Tibial nerve (tissue), 4 donors: ENCODE data around the gene RELB.

Source experiments
- EP300 ChIP-seq, 2 donors: sonication (generic); formaldehyde crosslinking; IDR thresholded peaks; one replicate each; pipeline ENCODE4 v1.6.1; 2017; ENCODE audit warnings: antibody characterized with exemption in 2 of 2, mild to moderate bottlenecking in 1 of 2
- POLR2A ChIP-seq, 2 donors: fragments of 450-650 bp; IDR thresholded peaks; one replicate each; pipeline ENCODE4 v1.6.1; 2017; ENCODE audit warnings: antibody characterized with exemption in 2 of 2, mild to moderate bottlenecking in 2 of 2, moderate library complexity in 2 of 2
- TF ChIP-seq, protein P1 (sequence below), 5 experiments: fragments of 200-600 bp in 3 of 5; fragments of 450-650 bp in 2 of 5; sonication (generic) in 3 of 5; IDR thresholded peaks; one replicate each; pipeline ENCODE4 v1.5.1; 2016 to 2019; ENCODE audit warnings: antibody characterized with exemption in 5 of 5, mild to moderate bottlenecking in 3 of 5, moderate library complexity in 2 of 5

DNA sequence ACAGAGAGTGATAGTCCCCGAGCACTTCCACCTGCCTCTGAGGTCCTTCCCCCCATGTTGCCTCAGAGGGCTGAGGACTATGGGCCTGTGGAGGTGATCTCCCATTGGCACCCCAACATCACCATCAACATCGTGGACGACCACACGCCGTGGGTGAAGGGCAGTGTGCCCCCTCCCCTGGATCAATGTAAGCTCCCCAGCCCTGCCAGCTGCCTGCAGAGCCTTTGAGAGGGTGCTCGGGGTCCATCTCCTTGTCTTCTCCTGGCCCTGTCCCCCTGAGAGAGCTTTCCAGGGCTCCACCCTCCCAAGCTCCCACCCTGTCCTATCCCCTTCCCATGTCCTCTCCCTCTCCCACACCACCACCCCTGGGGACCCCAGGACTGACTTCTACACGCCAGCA, 14.9 kb upstream of the RELB start:
- TF ChIP-seq, protein P1, sequence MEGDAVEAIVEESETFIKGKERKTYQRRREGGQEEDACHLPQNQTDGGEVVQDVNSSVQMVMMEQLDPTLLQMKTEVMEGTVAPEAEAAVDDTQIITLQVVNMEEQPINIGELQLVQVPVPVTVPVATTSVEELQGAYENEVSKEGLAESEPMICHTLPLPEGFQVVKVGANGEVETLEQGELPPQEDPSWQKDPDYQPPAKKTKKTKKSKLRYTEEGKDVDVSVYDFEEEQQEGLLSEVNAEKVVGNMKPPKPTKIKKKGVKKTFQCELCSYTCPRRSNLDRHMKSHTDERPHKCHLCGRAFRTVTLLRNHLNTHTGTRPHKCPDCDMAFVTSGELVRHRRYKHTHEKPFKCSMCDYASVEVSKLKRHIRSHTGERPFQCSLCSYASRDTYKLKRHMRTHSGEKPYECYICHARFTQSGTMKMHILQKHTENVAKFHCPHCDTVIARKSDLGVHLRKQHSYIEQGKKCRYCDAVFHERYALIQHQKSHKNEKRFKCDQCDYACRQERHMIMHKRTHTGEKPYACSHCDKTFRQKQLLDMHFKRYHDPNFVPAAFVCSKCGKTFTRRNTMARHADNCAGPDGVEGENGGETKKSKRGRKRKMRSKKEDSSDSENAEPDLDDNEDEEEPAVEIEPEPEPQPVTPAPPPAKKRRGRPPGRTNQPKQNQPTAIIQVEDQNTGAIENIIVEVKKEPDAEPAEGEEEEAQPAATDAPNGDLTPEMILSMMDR (IDR thresholded peaks at IDR 0.05): no peak
- no peak for TF ChIP-seq POLR2A (IDR thresholded peaks at IDR 0.05)
- no peak for TF ChIP-seq EP300 (IDR thresholded peaks at IDR 0.05)
